Central memory CD8-positive, alpha-beta T cell (primary cell): ENCODE measurements around the gene ABCG2.
"Not testable (repeated sequence)": the region's sequence is repeated elsewhere in the genome, so short reads cannot be mapped to it uniquely, and the experiment has no call there.

ENCODE experiments used
- ATAC-seq: fragments of 150-1000 bp; cut with Tn5 transposase; replicated peaks from 2 replicates; pipeline ENCODE4 v1.10.0; 2022; ENCODE audit warnings: mild to moderate bottlenecking, moderate FRiP score, moderate number of reproducible peaks; ENCODE audit not compliant: poor library complexity, severe bottlenecking; ENCODE audit errors: extremely low read depth
- DNase-seq, 2 donors: peaks; one replicate each; pipeline ENCODE4 v3.0.0; 2021; ENCODE audit warnings: low spot score in 2 of 2
- H3K27ac Mint-ChIP-seq: one replicate; pipeline ENCODE4 v1.8.0; 2022; ENCODE audit warnings: low read depth, mild to moderate bottlenecking, moderate library complexity, mixed read lengths
- H3K27me3 Mint-ChIP-seq: one replicate; pipeline ENCODE4 v1.8.0; 2022; ENCODE audit warnings: mixed read lengths
- H3K36me3 Mint-ChIP-seq: one replicate; pipeline ENCODE4 v1.8.0; 2022; ENCODE audit warnings: mild to moderate bottlenecking, moderate library complexity, mixed read lengths; ENCODE audit not compliant: insufficient read depth
- H3K4me1 Mint-ChIP-seq: one replicate; pipeline ENCODE4 v1.8.0; 2022; ENCODE audit warnings: mixed read lengths
- H3K4me3 Mint-ChIP-seq: one replicate; pipeline ENCODE4 v1.8.0; 2022; ENCODE audit warnings: mild to moderate bottlenecking, moderate library complexity, mixed read lengths
- H3K9me3 Mint-ChIP-seq: one replicate; pipeline ENCODE4 v1.8.0; 2022; ENCODE audit warnings: mixed read lengths

The ABCG2 gene

GRCh38 chr4:88134111-88134510 is 24.3 kb downstream of the ABCG2 start:
- H3K9me3 Mint-ChIP-seq, result no peaks in the 10 kb centered on the region
- no peak for ATAC-seq
- H3K4me3 Mint-ChIP-seq, result no peak overlapping the region

GRCh38 chr4:88130544-88131305 is 27.7 kb downstream of the ABCG2 start:
- H3K36me3 Mint-ChIP-seq, result peaks cover 3% of the 10 kb centered on the region
- no peak overlapping the region for H3K4me3 Mint-ChIP-seq
- H3K4me1 Mint-ChIP-seq, result no peaks in the 10 kb centered on the region
- DNase-seq (no peak), ATAC-seq (no peak)
- H3K27me3 Mint-ChIP-seq, result peaks cover 10% of the 10 kb centered on the region
- no peaks in the 10 kb centered on the region for H3K9me3 Mint-ChIP-seq
- H3K27ac Mint-ChIP-seq, result no peak overlapping the region

More at GRCh38 chr4:88134111-88134510, 24.3 kb downstream of the ABCG2 start:
- H3K4me1 Mint-ChIP-seq, result no peaks in the 10 kb centered on the region
- peaks cover 3% of the 10 kb centered on the region for H3K36me3 Mint-ChIP-seq
- DNase-seq, result no peak
- no peak overlapping the region for H3K27ac Mint-ChIP-seq
- no peaks in the 10 kb centered on the region for H3K27me3 Mint-ChIP-seq

GRCh38 chr4:88130003-88130402 is 28.4 kb downstream of the ABCG2 start:
- Mint-ChIP-seq H3K4me1 (no peaks in the 10 kb centered on the region), H3K4me3 (no peak overlapping the region), H3K27ac (no peak overlapping the region), H3K9me3 (no peaks in the 10 kb centered on the region), H3K27me3 (peaks cover 16% of the 10 kb centered on the region), H3K36me3 (peaks cover 3% of the 10 kb centered on the region)
- ATAC-seq (no peak), DNase-seq (no peak)

- H3K4me1 Mint-ChIP-seq, DNase-seq, H3K4me3 Mint-ChIP-seq, H3K36me3 Mint-ChIP-seq, H3K27ac Mint-ChIP-seq, ATAC-seq: not testable (repeated sequence)
- H3K9me3 Mint-ChIP-seq, result peaks cover 23% of the 10 kb centered on the region
- H3K27me3 Mint-ChIP-seq, result peaks cover 37% of the 10 kb centered on the region
Observed at GRCh38 chr4:88122260-88122659, 36.2 kb downstream of the ABCG2 start.

GRCh38 chr4:88119943-88120342 is 38.5 kb downstream of the ABCG2 start:
- Mint-ChIP-seq H3K4me3 (no peak overlapping the region), H3K4me1 (no peaks in the 10 kb centered on the region), H3K36me3 (no peaks in the 10 kb centered on the region), H3K27ac (no peak overlapping the region), H3K27me3 (peaks cover 21% of the 10 kb centered on the region), H3K9me3 (peaks cover 23% of the 10 kb centered on the region)
- ATAC-seq (no peak), DNase-seq (no peak)

GRCh38 chr4:88115587-88115986 is 42.9 kb downstream of the ABCG2 start:
- no peaks in the 10 kb centered on the region for H3K36me3 Mint-ChIP-seq
- no peak overlapping the region for H3K27ac Mint-ChIP-seq
- H3K4me3 Mint-ChIP-seq, result no peak overlapping the region
- ATAC-seq (no peak), DNase-seq (no peak)
- no peaks in the 10 kb centered on the region for H3K27me3 Mint-ChIP-seq
- no peaks in the 10 kb centered on the region for H3K4me1 Mint-ChIP-seq
- peaks cover 8% of the 10 kb centered on the region for H3K9me3 Mint-ChIP-seq

- Mint-ChIP-seq H3K27me3 (no peaks in the 10 kb centered on the region), H3K9me3 (no peaks in the 10 kb centered on the region), H3K27ac (no peak overlapping the region), H3K36me3 (no peaks in the 10 kb centered on the region), H3K4me3 (no peak overlapping the region), H3K4me1 (no peaks in the 10 kb centered on the region)
- DNase-seq (no peak), ATAC-seq (no peak)
Observed at GRCh38 chr4:88112856-88113255, 45.6 kb downstream of the ABCG2 start.

GRCh38 chr4:88110826-88111225 is 47.6 kb downstream of the ABCG2 start:
- H3K36me3 Mint-ChIP-seq, result no peaks in the 10 kb centered on the region
- H3K9me3 Mint-ChIP-seq, result no peaks in the 10 kb centered on the region
- DNase-seq, result no peak
- no peaks in the 10 kb centered on the region for H3K4me1 Mint-ChIP-seq
- ATAC-seq, result no peak
- H3K27me3 Mint-ChIP-seq, result no peaks in the 10 kb centered on the region
- no peak overlapping the region for H3K4me3 Mint-ChIP-seq
- H3K27ac Mint-ChIP-seq, result no peak overlapping the region

- ATAC-seq (no peak), DNase-seq (no peak)
- Mint-ChIP-seq H3K9me3 (no peaks in the 10 kb centered on the region), H3K36me3 (no peaks in the 10 kb centered on the region), H3K27ac (no peak overlapping the region), H3K27me3 (peaks cover 3% of the 10 kb centered on the region), H3K4me3 (no peak overlapping the region), H3K4me1 (no peaks in the 10 kb centered on the region)
Observed at GRCh38 chr4:88109123-88109881, 49.1 kb downstream of the ABCG2 start.

- Mint-ChIP-seq H3K36me3 (no peaks in the 10 kb centered on the region), H3K4me3 (no peak overlapping the region), H3K27me3 (peaks cover 9% of the 10 kb centered on the region), H3K4me1 (no peaks in the 10 kb centered on the region), H3K27ac (no peak overlapping the region), H3K9me3 (no peaks in the 10 kb centered on the region)
- ATAC-seq (no peak), DNase-seq (no peak)
Observed at GRCh38 chr4:88108747-88109122, 49.7 kb downstream of the ABCG2 start.

- not testable (repeated sequence) for H3K4me3 Mint-ChIP-seq, H3K36me3 Mint-ChIP-seq, ATAC-seq, H3K4me1 Mint-ChIP-seq, H3K9me3 Mint-ChIP-seq, DNase-seq, H3K27ac Mint-ChIP-seq
- peaks cover 14% of the 10 kb centered on the region for H3K27me3 Mint-ChIP-seq
Observed at GRCh38 chr4:88108108-88108465, 50.4 kb downstream of the ABCG2 start.

- Mint-ChIP-seq H3K36me3 (no peaks in the 10 kb centered on the region), H3K27ac (no peak overlapping the region), H3K4me1 (no peaks in the 10 kb centered on the region), H3K4me3 (no peak overlapping the region), H3K27me3 (peaks cover 14% of the 10 kb centered on the region), H3K9me3 (no peaks in the 10 kb centered on the region)
- DNase-seq (no peak), ATAC-seq (no peak)
Observed at GRCh38 chr4:88107406-88108107, 50.9 kb downstream of the ABCG2 start.

GRCh38 chr4:88106205-88106604 is 52.2 kb downstream of the ABCG2 start:
- Mint-ChIP-seq H3K36me3 (no peaks in the 10 kb centered on the region), H3K9me3 (no peaks in the 10 kb centered on the region), H3K4me3 (no peak overlapping the region), H3K27ac (no peak overlapping the region), H3K27me3 (peaks cover 17% of the 10 kb centered on the region), H3K4me1 (no peaks in the 10 kb centered on the region)
- no peak for ATAC-seq
- no peak for DNase-seq
